Cardiac muscle cell (in vitro differentiated cells and primary cell): ENCODE data around the gene MAML3. TPM values are rescaled to one million over a fixed set of nuclear protein-coding genes. Genes with fewer than 3 reads are reported as not detected.

ENCODE experiments used
- DNase-seq, 2 donors: peaks; one replicate each; pipeline versions ENCODE4 v3.0.0 to v3.0.0-alpha.2; 2010 to 2017; ENCODE audit warnings: low read depth in 1 of 2, low spot score in 1 of 2
- H3K27ac ChIP-seq: fragments of 200-600 bp; sonication (generic); 2 replicates; pipeline ENCODE4 v1.5.1; 2016
- H3K27me3 ChIP-seq: fragments of 200-600 bp; sonication (generic); 2 replicates; pipeline ENCODE4 v1.6.0; 2016; ENCODE audit warnings: control low read depth
- H3K36me3 ChIP-seq: fragments of 200-600 bp; sonication (generic); 2 replicates; pipeline ENCODE4 v1.5.1; 2016; ENCODE audit warnings: control low read depth
- H3K4me1 ChIP-seq: fragments of 200-600 bp; sonication (generic); 2 replicates; pipeline ENCODE4 v1.8.1; 2017; ENCODE audit warnings: low read depth, mild to moderate bottlenecking, mixed run types
- H3K4me3 ChIP-seq: fragments of 200-600 bp; sonication (generic); 2 replicates; pipeline ENCODE4 v1.5.1; 2016; ENCODE audit warnings: mild to moderate bottlenecking
- H3K9me3 ChIP-seq: fragments of 200-600 bp; sonication (generic); 2 replicates; pipeline ENCODE4 v1.5.1; 2017; ENCODE audit warnings: low read depth, mild to moderate bottlenecking, control low read depth
- polyA plus RNA-seq: library from polyadenylated mRNA; unstranded; fragments of >200 nt; fragmentation: Nextera tagmentation; extraction: Ambion mirVana; gene quantifications from 2 replicates; pipeline ENCODE4 v1.2.1, GENCODE V29; 2016
- total RNA-seq: library from RNA; depleted of rRNA; stranded (reverse); fragments of >200 nt; gene quantifications from 2 replicates; pipeline ENCODE4 v1.2.3, GENCODE V29; 2016
- TF ChIP-seq, protein P1 (sequence below): IDR thresholded peaks from 2 replicates; pipeline ENCODE4 v1.5.1; 2012; ENCODE audit warnings: low read depth, mild to moderate bottlenecking, low read length

Gene MAML3
- total and polyA plus RNA-seq, 2 experiments from 2014 or later = 7.8 to 22.8 TPM

DNA sequence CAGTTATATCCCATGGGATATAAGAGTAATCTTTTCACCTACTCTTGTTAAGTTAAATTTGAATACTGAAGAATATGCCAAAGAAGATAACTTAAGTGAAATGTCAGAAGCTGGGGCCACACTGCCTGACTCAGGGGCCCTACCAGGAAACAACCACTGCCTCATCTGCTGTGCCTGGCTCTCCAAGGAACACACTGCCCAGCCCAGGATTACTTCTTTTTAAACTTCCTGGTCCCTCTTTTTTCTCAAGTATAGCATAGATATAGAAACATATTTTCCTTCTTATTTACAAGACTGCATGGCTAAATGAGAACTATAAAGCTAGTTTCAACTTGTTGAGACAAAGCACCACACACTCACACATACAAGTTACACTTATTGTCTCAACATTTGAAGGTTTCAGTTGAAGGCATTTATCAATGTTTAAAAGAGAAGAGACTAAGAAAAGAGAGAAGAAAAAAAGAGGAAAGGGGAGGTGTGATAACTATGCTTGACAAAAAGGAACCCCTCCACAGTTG lies 45.2 kb downstream of the MAML3 start:
- Histone ChIP-seq H3K36me3 (no peaks in the 10 kb centered on the region), H3K4me1 (no peaks in the 10 kb centered on the region), H3K27ac (no peak overlapping the region), H3K9me3 (no peaks in the 10 kb centered on the region), H3K27me3 (no peaks in the 10 kb centered on the region), H3K4me3 (no peak overlapping the region)
- TF ChIP-seq, protein P1, sequence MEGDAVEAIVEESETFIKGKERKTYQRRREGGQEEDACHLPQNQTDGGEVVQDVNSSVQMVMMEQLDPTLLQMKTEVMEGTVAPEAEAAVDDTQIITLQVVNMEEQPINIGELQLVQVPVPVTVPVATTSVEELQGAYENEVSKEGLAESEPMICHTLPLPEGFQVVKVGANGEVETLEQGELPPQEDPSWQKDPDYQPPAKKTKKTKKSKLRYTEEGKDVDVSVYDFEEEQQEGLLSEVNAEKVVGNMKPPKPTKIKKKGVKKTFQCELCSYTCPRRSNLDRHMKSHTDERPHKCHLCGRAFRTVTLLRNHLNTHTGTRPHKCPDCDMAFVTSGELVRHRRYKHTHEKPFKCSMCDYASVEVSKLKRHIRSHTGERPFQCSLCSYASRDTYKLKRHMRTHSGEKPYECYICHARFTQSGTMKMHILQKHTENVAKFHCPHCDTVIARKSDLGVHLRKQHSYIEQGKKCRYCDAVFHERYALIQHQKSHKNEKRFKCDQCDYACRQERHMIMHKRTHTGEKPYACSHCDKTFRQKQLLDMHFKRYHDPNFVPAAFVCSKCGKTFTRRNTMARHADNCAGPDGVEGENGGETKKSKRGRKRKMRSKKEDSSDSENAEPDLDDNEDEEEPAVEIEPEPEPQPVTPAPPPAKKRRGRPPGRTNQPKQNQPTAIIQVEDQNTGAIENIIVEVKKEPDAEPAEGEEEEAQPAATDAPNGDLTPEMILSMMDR = no peak
- DNase-seq = no peak

DNA sequence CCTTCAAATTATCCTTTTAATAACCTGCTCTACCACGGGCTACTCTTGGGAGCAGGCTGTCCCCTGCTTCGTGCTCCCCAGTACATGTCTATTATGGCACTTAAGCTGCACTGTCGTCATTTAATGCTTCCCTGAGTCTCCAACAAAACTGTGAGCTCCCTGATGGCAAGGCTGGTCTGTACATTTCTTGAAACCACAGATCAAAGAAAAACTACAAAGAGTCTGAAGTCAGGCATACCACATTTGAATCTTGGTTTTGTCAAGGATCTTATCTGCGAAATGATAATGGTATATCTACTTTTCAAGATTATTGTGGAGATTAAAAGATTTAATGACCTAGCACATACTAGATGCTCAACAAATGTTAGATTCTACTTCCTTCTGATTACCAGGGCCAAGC lies 45.7 kb downstream of the MAML3 start:
- H3K27ac ChIP-seq = no peak overlapping the region

DNA sequence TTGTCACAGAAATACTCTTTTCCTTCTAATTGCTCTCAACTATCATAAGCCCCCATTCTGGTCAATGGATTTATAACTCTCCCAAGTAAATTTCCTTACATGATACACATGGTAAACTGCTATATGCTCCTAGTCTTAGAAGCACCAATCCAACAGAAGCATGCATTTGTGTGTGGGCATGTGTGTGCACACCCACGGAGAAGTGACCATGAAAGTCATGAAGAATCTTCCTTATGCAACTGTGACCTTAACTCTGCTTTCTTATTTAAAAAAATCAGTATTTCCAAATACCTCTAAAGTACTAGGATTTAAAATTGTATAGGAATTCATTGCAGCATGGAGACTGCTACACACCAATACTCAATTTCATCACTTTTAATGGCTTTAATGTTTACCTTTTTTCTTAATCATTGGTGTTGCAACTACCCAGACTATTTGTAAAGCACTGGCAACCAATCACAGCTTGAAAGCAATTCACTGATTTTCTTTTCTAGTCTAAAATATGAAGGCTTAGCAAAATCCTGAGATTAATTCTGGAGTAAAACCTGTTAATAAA lies 47.6 kb downstream of the MAML3 start:
- Histone ChIP-seq H3K9me3 (no peaks in the 10 kb centered on the region), H3K27ac (no peak overlapping the region), H3K4me1 (no peaks in the 10 kb centered on the region), H3K4me3 (no peak overlapping the region), H3K36me3 (no peaks in the 10 kb centered on the region), H3K27me3 (no peaks in the 10 kb centered on the region)
- DNase-seq = no peak
- TF ChIP-seq, protein P1 = no peak

More for the DNA sequence above, 45.7 kb downstream of the MAML3 start:
- H3K4me3 ChIP-seq = no peak overlapping the region
- DNase-seq = no peak
- no peaks in the 10 kb centered on the region for H3K36me3 ChIP-seq
- TF ChIP-seq, protein P1 = no peak
- H3K4me1 ChIP-seq = no peaks in the 10 kb centered on the region
- H3K27me3 ChIP-seq = no peaks in the 10 kb centered on the region
- H3K9me3 ChIP-seq = no peaks in the 10 kb centered on the region

- TF ChIP-seq, protein P1 = no peak
- Histone ChIP-seq H3K9me3 (no peaks in the 10 kb centered on the region), H3K27ac (no peak overlapping the region), H3K36me3 (no peaks in the 10 kb centered on the region), H3K4me3 (no peak overlapping the region), H3K4me1 (no peaks in the 10 kb centered on the region), H3K27me3 (no peaks in the 10 kb centered on the region)
- DNase-seq = no peak
These were observed 48.5 kb downstream of the MAML3 start for GRCh38 chr4:140105436-140105835.

GRCh38 chr4:140103676-140104075 lies 50.3 kb downstream of the MAML3 start:
- TF ChIP-seq, protein P1 = no peak
- DNase-seq = peak in 1 of 2 donors; percentile 60
- Histone ChIP-seq H3K36me3 (no peaks in the 10 kb centered on the region), H3K27ac (no peak overlapping the region), H3K4me1 (no peaks in the 10 kb centered on the region), H3K27me3 (no peaks in the 10 kb centered on the region), H3K9me3 (no peaks in the 10 kb centered on the region), H3K4me3 (no peak overlapping the region)

GRCh38 chr4:140102421-140102820 lies 51.6 kb downstream of the MAML3 start:
- DNase-seq = no peak
- TF ChIP-seq, protein P1 = no peak
- no peak overlapping the region for H3K4me3 ChIP-seq
- no peaks in the 10 kb centered on the region for H3K36me3 ChIP-seq
- peaks cover 2% of the 10 kb centered on the region for H3K4me1 ChIP-seq
- H3K27me3 ChIP-seq = no peaks in the 10 kb centered on the region
- H3K9me3 ChIP-seq = no peaks in the 10 kb centered on the region
- H3K27ac ChIP-seq = no peak overlapping the region
